ENCODE measurements around the gene NAGK.

Gene NAGK

DNA sequence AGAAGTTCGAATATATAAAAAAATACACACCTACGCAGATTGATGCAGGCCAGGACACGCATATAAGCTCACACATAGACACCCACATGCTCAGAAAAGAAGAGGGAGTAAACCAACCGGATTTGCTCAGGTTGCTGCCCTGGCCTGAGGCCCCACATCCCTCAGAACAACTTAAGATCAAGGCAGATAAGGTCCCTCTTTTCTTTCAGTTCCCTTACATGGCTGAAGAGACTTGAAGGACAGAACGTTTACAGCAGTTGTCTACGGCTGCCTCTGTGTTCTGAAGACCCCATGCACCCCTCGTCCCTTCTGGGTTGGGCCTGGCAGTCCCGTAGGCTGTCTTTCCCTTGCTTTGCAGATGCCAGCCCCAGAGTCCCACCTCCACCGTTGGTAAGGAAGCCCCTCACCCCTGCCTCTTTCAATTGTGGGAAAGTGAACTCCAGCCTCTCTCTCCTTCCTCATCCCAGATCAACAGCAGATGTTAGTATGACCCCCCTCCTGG lies 4.3 kb upstream of the NAGK start:
- DNase-seq (ENCODE audit: low read depth), result peak; percentile 90
- no peak overlapping the region for H3K4me3 ChIP-seq (ENCODE audit: low read length)
- TF ChIP-seq, protein P1, sequence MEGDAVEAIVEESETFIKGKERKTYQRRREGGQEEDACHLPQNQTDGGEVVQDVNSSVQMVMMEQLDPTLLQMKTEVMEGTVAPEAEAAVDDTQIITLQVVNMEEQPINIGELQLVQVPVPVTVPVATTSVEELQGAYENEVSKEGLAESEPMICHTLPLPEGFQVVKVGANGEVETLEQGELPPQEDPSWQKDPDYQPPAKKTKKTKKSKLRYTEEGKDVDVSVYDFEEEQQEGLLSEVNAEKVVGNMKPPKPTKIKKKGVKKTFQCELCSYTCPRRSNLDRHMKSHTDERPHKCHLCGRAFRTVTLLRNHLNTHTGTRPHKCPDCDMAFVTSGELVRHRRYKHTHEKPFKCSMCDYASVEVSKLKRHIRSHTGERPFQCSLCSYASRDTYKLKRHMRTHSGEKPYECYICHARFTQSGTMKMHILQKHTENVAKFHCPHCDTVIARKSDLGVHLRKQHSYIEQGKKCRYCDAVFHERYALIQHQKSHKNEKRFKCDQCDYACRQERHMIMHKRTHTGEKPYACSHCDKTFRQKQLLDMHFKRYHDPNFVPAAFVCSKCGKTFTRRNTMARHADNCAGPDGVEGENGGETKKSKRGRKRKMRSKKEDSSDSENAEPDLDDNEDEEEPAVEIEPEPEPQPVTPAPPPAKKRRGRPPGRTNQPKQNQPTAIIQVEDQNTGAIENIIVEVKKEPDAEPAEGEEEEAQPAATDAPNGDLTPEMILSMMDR (IDR thresholded peaks at IDR 0.05; ENCODE audit: insufficient read depth, low read depth, low read length, missing control alignments), result no peak

DNA sequence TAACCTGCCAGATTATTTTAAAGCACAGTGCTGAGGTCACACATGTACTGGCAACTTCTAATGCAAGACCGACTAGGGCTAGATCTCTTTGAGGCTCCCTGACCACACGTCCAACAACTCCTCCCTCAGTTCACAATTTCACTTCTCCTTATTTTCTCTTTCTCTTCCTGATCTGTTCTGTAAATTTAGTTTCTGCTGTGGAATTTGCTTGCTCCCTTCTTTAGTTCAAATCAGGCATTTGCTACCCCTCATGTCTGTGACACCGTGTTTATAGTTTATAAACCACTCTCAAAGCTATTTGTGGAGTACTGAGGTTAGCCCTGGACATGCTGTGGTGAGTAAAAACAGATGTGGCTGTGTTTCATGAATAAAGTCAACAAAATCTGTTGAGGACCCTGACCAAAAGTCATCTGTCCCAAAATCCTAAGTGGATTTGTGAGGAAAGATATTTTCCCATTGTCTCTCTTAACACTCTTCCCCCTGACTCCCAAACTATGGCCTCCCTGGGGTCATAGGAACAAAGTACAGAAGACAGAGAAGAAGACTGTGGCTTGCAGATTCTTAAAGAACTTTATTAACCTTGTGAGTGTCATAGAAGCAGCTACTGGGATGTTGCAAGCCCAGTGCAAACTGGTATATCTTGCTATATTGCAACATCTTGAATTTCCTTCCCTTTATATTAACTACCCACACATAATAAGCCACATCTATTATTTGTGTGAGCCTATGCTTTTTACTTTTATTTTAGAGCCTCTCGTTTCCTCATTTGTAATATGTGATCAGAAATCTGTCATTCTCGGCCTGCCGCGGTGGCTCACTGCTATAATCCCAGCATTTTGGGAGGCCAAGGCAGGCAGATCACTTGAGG lies 3.5 kb upstream of the NAGK start:
- TF ChIP-seq, protein P1 (IDR thresholded peaks at IDR 0.05; ENCODE audit: insufficient read depth, low read depth, low read length, missing control alignments), result no peak
- H3K4me3 ChIP-seq (ENCODE audit: low read length), result no peak overlapping the region
- DNase-seq (ENCODE audit: low read depth), result peak; percentile 67

DNA sequence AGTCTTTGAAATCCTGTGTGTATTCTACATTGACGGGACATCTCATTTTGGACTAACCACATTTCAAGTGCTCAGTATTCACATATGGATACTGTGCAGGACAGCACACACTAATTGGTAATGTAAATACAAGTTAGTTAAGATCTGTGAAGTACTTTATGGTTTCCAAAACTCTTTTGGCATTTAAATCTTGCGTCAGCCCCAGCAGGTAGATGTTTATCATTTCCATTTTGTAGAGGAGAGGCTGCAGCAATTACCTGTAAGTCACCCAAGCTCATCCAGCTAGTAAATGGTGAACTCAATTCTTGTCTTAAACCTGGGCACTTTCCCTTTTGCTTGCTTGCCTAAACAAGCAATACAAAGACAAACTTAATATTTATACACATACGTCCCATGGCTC lies 1.6 kb upstream of the NAGK start:
- no peak overlapping the region for H3K4me3 ChIP-seq (ENCODE audit: low read length)
- no peak for DNase-seq (ENCODE audit: low read depth)
- TF ChIP-seq, protein P1 (IDR thresholded peaks at IDR 0.05; ENCODE audit: insufficient read depth, low read depth, low read length, missing control alignments), result no peak

DNA sequence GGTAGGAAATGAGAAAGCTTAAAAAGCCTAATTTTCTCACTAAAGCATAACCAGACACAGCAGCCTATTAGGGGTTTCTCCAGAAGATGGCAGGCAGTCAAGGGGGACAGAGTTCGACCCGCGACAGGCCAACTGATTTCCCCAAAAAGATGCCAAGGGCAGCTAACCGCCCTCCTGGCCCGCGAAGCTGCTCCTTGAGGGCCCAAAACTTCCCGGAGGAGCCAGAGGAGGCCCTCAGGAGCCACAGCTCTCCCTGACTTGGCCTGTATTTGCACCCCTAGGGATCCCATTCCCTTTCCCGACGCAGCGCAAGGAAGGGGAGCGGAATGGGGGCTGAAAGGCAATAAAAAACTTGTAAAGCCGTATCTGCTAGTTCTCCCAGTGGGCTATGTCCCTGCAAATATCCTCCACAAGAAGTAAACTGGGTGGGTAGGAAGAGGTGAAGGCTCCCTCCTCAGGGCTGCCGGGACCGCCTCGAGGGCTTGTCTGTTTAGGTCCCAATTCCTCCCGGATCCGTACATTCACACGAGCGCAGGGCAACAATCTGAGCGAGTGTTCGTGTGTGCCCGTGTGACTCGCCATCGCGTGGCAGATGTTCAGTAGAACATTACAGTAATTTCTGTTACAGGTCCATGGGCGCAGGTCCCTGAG lies 756 bp upstream of the NAGK start:
- H3K4me3 ChIP-seq (ENCODE audit: low read length), result peak overlapping the region; percentile 86
- no peak for DNase-seq (ENCODE audit: low read depth)
- TF ChIP-seq, protein P1 (IDR thresholded peaks at IDR 0.05; ENCODE audit: insufficient read depth, low read depth, low read length, missing control alignments), result peak; percentile 1

DNA sequence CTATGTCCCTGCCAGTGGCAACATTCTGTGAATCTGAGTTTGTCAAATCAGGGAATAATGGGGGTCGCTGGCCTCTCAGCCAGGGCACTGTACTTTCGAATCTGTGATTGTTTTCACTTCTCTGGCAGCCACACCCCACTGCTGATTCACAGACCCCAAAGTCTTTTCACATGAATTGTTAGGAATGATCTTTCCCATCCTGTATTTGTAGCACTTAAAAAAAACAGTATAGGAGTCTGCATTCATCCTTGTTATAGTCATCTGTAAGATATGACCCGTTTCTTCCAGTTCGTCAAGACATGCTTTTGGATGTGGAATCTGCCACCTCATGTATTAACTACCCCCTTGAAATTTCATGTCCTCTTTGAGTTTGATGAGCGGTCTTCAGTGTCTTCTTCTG lies 928 bp downstream of the NAGK start:
- peak; percentile 36 for DNase-seq (ENCODE audit: low read depth)
- TF ChIP-seq, protein P1 (IDR thresholded peaks at IDR 0.05; ENCODE audit: insufficient read depth, low read depth, low read length, missing control alignments), result no peak
- H3K4me3 ChIP-seq (ENCODE audit: low read length), result peak overlapping the region; percentile 86

DNA sequence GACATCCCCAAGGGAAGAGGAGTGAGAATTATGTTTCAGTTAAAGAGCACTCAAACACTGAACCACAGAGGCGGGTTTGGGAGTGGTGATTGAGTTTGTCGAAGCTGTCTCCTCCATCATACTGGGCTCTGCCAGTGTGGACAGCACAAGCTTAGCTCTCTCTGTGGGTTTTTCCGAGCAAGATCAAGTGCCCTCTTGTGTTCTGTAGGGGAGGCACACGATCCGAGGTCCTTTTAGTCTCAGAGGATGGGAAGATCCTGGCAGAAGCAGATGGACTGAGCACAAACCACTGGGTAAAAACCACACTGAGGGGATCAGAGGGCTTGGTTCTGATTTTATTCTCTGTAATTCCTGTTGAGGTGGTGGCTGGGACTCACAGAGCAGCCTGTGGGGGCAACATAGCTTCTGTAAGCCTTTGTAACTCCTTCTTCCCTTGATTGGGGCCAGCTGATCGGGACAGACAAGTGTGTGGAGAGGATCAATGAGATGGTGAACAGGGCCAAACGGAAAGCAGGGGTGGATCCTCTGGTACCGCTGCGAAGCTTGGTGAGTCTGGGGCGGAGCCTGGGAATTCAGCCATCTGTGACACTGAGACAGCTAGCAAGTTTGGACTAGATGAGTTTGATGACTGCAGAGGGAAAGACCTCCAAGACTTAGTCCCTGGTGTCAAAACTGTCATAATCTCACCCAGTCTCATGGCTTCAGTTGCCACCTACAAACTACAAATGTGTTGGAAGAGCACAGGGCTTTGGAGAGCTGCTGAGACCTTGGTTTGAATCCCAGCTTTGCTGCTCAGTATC lies 2.0 kb downstream of the NAGK start:
- no peak overlapping the region for H3K4me3 ChIP-seq (ENCODE audit: low read length)
- TF ChIP-seq, protein P1 (IDR thresholded peaks at IDR 0.05; ENCODE audit: insufficient read depth, low read depth, low read length, missing control alignments), result peak; percentile 58
- peak; percentile 78 for DNase-seq (ENCODE audit: low read depth)

Measured in epithelial cell of esophagus (primary cell).